HG03108 (cell line): Measurements from ENCODE around the gene CCDC191.
A peak's percentile ranks its signal among the peaks of the same experiment; 100 is the strongest.

Experiments
- ATAC-seq: cut with Tn5 transposase; IDR thresholded peaks from one replicate; pipeline ENCODE4 v1.9.1; 2021; ENCODE audit warnings: moderate library complexity; ENCODE audit not compliant: unreplicated experiment

CCDC191 gene

GRCh38 chr3:114060906-114061655 is 4.8 kb upstream of the CCDC191 start:
- no peak for ATAC-seq

DNA sequence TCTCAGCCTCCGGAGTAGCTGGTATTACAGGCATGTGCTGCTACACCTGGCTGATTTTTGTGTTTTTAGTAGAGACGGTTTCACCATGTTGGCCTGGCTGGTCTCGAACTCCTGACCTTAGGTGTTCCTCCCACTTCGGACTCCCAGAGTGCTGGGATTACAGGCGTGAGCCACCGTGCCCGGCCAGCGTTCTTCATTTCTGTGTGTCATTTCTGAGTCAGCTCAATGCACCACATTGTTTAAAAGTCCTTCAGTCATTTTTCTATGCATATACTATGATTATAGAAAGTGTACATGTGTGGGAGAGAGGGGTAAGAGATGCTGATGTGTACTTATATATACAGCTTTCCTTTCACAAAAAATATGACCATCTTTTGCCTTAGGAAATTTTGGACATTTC is 2.3 kb upstream of the CCDC191 start:
- no peak for ATAC-seq

- ATAC-seq, result peak; percentile 3
Observed at GRCh38 chr3:114057011-114057347, 653 bp upstream of the CCDC191 start.

GRCh38 chr3:114052216-114052615 is 4.1 kb downstream of the CCDC191 start:
- ATAC-seq, result no peak

GRCh38 chr3:114043205-114043604 is 13.1 kb downstream of the CCDC191 start:
- no peak for ATAC-seq

DNA sequence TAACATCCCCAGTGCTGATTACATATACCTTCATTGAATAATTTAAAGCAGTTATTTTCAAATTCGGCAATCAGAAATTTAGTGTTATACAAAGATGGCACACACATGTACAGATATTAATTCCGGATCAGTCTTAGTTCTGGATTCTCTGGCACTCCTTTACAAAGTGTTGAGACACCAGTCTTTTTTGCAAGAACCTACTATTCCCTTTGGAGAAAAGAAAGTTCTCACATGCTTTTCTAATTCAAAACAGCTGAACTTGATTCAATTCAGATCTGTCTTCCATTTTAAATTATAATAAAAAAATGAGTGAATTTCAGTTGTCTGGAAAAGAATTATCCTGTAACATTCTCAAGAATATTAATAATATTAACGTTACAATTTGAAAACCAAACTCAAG is 20.4 kb downstream of the CCDC191 start:
- ATAC-seq, result no peak

GRCh38 chr3:114034787-114035545 is 21.4 kb downstream of the CCDC191 start:
- ATAC-seq, result no peak

- no peak for ATAC-seq
Observed at GRCh38 chr3:114034211-114034610, 22.1 kb downstream of the CCDC191 start.

DNA sequence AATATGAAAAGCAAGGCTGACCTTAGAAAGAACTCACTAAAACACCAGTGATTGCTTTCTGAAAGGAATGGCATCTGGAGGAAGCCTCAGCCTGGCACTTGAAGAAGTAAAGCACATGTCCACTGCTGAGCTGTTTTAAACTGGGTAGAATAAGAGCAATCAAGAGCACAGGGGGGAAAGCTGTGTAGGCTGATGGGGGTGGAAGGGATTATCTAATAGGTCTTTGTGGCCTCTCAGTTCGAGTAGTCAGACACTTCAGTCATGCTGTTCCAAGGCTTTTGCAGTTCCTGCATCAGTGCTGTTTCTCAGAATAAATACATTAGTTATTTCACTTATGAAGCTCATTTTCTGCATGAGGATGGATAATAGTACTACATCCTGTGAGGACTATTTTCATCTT is 22.6 kb downstream of the CCDC191 start:
- ATAC-seq, result no peak

DNA sequence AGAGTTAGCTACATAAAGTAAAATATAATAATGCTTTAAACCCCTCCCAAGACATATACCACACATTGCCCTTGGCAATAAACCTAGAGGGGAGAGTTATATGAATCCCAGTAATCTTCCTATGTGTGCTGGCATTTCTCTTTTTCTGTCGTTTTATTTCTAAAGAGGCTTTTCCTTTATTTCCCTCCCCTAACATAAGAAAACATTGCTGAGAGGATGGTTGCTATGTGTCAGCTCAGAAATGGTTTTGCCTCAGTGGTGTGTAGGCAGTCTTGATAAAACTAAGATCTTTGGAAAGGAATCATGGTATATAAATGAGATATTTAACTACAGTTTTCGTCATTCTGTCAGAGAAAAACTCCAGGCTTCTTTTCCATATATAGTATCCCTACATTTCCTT is 30.0 kb downstream of the CCDC191 start:
- no peak for ATAC-seq

GRCh38 chr3:114025451-114025850 is 30.9 kb downstream of the CCDC191 start:
- ATAC-seq, result no peak

GRCh38 chr3:114022145-114022802 is 34.1 kb downstream of the CCDC191 start:
- ATAC-seq, result no peak

DNA sequence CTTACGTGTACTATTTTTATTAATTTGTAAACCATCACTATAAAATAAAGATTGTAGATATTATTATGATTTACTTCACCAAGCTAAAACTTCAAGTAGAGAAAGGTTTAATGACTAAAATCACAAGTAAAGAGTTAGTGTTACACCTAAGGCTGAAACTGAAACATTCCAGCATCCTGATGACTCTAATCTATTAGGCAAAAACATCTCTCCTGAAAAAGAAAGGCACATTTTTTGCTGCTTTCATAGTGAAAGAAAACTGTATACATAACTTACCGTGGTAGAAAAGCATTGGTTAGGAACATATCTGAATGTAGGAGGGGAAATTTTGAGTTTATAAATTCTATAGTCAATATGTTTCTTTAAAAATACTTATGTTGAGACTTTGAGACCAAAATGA is 35.4 kb downstream of the CCDC191 start:
- no peak for ATAC-seq

- ATAC-seq, result no peak
Observed at GRCh38 chr3:114019486-114019885, 36.8 kb downstream of the CCDC191 start.

DNA sequence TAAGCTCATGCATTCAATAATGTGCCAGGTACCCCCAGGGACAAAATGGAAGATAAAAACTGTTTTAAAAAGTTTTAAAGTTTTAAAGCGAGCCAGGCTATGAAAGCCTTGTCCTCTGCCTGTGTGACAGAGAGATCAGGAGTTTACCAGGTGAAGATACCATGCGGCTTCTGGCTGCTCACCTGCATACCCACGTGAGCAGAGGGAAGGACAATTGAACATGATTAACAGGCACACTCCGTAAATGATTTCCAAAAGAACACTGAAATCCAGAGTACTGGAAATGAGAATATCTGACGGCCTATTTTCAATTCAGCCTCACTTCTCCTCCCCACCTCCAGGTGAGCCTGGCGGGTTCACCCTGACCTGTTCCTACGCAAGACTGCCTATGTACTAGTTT is 42.1 kb downstream of the CCDC191 start:
- no peak for ATAC-seq

DNA sequence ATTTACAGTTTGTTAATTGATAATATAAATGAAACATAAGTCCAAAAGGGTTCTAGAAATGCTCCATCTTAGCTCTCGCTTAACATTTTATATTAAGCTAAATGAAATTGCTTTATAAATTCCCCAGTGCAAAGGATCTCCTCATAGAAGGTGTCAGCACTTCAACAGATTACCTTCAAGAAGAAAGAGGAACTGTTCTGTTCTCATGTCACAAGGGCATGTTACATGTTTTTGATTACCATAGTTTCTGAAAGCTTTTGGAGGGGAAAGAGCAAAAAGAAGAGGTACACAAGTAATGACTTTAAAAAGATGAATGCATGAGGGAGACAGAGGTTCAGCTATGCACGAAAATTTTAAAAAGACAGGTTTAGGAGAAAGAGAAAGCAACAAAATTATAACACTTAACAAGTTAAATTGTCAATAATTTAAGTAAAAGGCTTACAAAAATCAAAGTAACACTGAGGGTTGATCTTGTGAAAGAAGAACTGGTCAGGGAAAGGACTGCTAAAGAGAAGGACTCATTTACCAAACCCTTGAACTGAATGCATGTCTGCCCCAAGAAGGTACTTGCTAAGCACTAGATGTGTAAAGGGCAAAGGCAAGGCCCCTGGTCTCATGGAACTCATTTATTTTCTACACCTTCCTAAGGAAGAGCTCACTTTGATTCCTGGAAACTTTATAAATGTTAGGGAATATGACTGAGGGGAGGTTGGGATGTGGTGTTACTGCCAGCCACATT is 45.1 kb downstream of the CCDC191 start:
- ATAC-seq, result no peak

GRCh38 chr3:114005481-114005880 is 50.8 kb downstream of the CCDC191 start:
- ATAC-seq, result peak; percentile 94

DNA sequence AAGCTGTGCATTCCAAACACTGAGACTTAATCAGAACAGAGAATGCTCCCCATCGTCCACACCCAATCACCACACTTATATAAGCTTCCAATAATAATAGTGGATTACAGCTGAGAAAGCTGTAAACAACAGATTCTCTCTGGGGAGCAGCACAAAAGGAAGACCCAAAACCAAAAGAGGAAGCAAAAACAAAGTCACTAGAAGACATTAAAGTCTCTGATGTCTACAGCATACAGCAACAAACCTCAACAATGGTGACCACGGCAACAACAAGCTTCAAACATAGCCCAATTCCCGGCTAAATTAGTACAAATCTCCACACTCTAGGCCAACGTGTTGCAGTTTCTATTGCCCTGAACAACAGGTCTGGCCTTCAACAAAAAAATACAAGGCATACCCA is 70.8 kb downstream of the CCDC191 start:
- ATAC-seq, result no peak

DNA sequence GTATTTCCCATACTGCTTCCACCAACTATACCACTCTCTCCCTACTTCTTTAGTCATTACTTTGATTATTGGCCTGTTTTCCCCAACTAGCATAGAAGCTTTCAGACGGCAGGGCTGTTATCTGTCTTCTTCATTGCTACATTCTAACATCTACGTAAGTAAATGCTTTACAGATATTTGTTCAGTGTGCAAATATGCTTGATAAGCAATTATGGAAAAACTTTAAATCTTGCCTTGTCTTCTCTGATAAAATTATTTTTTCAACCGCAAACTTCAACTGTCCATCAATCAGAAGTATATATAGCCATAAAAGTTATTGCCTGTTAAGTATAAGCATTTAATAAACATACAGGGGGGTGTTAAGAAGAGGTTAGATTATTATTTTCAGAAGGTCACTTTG is 72.8 kb downstream of the CCDC191 start:
- no peak for ATAC-seq

DNA sequence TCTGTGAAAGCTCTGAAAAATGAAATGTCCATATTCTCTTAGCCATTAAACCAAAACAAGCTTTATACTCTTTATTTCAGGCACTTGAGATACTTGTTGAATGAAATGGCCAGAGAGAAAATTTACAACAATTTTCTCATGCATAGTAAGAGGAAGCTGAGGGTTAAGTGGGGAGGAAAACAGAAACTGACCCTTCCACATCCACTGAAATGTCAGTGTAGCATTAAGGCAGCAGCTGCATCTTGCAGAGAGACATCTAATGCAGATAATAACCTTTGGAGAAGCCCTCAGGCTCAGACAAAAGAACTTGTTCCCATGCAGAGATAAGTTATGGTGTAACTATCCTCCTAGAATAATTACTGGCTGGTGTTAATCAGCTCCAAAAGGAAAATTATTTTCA is 74.5 kb downstream of the CCDC191 start:
- ATAC-seq, result no peak

GRCh38 chr3:113979916-113980315 is 76.4 kb downstream of the CCDC191 start:
- ATAC-seq, result no peak
